GM18519 (cell line): ENCODE results near the gene CLDN14.

Source experiments
- ATAC-seq: cut with Tn5 transposase; IDR thresholded peaks from one replicate; pipeline ENCODE4 v1.9.1; 2021; ENCODE audit warnings: mild to moderate bottlenecking, moderate library complexity; ENCODE audit not compliant: unreplicated experiment, low FRiP score

Gene CLDN14, protein sequence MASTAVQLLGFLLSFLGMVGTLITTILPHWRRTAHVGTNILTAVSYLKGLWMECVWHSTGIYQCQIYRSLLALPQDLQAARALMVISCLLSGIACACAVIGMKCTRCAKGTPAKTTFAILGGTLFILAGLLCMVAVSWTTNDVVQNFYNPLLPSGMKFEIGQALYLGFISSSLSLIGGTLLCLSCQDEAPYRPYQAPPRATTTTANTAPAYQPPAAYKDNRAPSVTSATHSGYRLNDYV

DNA sequence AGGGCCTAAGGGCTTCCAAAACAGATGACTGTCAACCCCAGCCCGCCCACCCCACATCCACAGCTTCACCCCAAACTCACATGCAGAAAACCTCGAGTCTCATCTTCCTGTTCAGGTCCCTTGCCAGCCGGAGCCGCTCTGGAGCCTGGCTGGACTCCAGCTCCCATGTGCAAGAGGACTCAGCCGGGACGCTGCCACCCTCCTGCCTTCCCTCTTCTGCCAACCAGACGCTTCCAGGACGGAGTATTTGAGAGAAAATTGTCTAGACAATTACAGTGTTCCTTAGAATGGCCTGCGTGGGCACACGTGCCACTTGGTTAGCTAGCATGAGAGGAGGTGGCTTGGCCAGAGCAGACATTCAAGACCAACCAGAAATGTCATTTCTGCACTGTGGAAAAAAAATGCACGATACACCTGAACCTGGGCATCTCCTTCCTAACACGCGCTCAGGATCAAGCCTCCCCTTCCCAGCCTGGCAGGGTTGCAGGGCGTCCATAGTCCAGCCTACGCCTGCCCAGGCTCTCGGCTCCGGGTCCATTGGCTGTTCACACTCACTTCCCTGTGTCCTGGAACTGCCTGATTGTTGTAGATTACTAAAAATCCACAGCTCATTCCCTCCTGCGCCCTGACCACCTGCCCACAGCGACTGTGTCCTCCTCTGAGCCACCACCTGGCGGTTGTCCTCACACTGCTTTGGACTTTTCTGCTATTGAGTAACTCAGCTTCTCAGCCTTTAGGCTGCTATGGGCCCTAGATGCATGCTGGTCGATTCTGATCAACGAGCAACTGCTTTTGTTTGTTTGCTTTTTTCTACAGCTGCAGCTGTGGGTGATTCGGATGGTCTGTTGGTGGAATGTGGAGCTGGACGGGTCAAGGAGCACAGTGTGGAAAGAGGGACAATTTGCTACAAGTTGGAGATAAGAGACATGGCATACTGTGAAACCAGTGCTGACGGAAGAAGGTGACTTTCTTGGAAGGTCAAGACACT lies at the start of gene CLDN14:
Gene CLDN14 (minus strand): TSS at position 708 of the 988 bp plus-strand sequence. CDS start 18,427 bp downstream, outside the sequence.
- no peak for ATAC-seq

DNA sequence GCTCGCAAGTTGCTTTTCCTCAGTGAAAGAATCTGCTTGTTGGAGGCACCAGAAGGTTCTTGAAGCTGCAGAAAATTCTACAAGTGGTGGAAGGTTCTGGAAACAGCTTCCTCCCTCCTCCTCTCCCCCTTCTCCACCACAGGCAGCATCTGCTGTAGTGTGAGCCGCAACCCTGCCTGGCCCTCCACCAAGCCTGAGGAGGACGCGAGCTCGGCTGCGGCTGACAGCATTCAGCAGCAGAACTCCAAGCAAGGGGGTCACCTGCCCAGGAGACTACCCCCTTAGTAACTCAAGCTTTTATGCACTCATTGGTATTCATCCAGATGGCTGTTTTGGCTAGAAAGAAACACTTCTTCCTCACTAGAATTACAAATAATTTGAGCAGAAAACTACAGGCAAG lies 48.8 kb upstream of the CLDN14 start:
- no peak for ATAC-seq

DNA sequence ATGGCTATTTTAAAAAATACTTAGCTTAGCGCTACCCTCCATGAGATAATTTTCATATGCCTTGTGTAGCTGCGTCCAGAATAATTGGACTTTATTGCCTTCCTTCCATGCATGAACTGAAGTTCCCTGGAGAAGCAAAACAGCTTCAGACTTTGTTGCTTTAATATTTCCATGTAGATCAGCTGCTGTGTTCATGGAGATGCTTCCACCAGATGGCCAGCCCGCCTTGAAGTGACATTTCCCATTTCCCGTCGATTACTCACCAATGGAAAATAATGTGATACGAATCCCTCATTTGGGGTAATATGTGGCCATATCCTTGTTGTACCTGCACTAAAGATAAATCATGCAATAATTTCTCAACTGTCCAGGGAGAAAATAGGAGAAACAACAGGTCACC lies 47.4 kb upstream of the CLDN14 start:
- ATAC-seq, result no peak

DNA sequence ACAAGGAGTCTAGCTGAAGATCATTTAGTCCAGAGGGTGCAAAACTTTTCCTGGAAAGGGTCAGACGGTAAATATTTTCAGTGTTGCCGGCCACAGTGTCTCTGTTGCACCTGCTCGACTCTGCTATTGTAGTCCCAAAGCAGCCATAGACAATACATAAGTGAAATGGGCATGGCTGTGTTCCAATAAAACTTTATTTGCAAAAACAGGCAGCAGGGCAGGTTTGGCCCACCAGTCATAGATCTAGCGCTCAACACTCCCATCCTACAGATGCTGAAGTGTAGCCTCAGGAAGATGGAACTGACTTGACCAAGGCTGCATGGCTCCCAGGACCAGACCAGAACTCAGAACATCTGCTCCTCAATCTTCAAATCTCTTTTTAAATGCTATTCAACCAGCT lies 46.2 kb upstream of the CLDN14 start:
- ATAC-seq, result no peak

DNA sequence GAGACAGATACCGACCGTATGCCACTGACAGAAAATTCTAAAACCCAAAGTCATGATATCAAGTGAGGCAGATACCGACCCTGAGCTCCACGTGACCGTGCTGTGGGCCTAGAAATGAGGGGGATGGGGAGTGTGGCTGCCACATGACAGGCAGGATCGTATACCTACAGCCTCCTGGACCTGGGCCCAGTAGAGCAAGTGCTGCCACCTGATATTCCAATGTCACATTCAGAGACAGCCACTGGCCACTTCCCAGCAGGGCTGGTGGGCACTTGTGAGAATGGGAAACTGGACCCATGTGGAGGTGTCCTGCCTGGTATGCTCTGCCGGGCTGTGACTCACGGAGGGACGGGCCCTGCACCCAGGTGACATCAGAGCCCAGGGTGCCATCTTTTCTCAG lies 44.6 kb upstream of the CLDN14 start:
- no peak for ATAC-seq

DNA sequence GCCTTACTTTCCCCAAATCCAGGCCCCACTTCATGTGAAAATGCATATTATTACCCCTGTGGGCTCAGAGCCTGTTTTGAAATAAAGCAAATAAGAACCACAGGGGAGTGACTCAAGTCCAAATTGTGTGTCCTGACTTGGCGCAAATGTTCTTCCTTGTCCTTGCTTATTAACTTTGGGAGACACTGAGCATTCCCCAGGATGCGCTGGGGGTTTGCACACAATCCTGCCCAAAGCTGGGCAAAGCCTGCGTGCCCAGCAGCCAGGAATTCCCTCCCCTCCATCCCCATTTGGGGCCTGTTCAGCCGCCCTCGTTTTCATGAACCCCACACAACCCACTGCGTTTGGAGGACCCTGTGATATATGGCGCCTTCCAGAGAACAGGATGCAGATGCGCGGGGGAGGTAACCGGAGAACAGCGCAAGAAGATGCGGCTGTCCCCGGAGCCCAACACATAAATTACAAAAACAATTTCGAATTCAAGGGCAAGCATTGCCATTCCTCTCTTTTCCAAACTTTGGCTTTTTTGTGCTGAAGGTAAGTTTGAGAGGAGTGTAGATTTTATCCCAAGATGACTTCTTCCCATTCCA lies 42.4 kb upstream of the CLDN14 start:
- no peak for ATAC-seq

DNA sequence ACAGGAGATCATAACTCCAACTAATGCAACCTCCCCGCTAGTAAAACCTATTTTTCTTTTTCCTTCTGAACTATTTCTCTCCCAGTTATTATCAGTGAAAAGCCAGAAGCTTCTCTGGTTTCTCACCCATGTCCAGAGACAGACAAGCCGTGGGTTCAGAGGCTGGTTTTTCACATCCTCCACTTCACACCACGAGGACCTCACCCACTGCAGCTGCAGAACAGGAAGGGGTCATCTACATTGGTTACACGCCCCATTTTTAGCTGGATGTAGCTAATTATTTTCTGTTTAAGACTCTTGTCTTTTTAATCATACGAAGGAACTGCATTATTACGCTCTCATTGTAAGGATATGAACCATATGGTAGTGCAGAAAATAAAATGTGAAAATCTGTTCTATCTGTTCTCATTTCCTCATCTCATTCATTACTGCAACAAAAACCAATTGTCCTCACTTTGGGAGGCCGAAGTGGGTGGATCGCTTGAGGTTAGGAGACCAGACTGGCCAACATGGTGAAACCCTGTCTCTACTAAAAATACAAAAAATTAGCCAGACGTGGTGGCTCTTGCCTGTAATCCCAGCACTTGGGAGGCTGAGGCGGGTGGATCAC lies 39.1 kb upstream of the CLDN14 start:
- ATAC-seq, result no peak

DNA sequence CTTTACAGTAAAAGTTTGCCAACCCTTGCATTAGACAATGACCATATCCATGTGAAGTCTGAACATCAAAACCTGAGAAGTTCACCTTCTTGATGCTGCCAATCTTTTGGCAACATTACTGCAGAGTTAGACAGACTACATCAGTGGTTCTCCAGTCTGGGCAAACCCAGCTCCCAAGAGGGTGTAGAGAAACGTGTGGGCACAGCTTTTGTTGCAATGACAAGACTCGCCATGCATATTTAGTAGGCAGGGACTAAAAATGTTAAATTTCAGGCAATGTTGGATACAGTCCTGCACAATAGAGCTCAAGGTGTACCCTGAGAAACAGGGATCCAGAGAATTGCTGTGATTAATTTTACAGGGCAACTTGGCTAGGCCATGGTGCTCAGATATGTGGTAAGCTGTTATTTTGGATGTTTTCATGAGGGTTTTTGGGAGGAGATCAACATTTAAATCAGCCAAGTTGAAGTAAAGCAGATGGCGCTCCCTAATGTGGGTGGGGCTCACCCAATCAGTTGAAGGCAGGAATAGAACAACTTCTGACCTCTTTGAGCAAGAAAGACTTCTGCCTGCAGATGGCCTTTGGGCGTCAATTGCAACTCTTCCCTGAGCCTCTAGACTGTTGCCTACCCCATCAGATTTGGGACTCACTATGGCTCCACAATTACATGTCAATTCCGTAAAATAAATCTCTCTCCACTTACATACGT lies 37.6 kb upstream of the CLDN14 start:
- ATAC-seq, result no peak

DNA sequence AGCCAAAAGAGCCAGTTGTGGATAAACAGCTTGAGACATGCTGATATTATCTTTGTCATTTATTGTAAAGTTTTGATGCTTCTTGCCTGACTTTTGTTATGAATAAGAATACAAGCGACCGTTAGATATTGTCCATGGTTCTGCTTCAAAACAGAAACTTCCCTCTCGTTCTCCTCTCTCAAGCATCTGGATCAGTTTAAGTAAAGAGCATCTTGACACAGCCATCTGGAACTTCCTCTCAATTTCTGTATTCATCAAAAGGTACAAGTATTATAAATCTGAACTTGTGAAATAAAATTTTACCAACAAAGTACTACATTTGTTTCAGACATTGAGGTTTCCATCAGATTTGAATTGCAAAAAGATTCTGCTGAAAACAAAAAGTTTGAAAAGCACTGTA lies 36.4 kb upstream of the CLDN14 start:
- ATAC-seq, result no peak

DNA sequence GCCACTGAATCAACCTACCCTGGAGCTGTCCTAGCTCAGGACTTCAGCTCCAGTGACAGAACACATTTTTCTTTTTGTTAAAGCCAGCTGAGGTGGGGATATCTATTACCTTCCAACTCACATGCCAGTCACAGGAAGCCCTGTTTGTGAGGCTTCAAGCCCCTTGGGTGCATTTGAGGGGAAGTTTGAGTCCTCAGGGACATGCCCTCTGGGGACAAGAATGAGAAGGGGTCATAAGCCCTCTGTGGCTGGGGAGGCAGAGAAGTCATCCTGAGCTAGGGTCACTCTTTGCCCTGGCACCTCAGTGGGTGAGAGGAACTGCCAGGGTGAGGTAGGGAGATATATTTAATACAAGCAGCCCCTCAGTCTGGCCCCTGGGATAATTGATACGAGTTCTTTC lies 33.5 kb upstream of the CLDN14 start:
- no peak for ATAC-seq

DNA sequence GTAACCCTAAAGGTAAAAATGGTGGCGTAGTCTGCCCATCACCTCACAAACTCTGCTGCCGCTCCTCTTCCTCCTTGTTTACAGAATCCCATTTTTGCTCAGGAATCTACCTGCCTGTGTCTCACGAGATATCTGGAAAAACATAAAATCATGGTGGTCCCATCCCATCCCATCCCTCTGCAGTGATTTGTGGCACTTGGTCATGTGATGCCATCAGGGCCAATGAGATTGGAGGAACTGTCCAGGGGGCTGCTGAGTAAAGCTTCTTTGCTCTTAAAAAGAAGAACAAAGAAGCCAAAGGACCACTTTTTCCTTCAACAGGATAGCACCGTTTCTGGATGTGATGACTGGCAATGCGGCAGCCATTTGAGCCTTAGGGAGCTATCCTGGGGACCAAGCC lies 33.0 kb upstream of the CLDN14 start:
- ATAC-seq, result no peak

DNA sequence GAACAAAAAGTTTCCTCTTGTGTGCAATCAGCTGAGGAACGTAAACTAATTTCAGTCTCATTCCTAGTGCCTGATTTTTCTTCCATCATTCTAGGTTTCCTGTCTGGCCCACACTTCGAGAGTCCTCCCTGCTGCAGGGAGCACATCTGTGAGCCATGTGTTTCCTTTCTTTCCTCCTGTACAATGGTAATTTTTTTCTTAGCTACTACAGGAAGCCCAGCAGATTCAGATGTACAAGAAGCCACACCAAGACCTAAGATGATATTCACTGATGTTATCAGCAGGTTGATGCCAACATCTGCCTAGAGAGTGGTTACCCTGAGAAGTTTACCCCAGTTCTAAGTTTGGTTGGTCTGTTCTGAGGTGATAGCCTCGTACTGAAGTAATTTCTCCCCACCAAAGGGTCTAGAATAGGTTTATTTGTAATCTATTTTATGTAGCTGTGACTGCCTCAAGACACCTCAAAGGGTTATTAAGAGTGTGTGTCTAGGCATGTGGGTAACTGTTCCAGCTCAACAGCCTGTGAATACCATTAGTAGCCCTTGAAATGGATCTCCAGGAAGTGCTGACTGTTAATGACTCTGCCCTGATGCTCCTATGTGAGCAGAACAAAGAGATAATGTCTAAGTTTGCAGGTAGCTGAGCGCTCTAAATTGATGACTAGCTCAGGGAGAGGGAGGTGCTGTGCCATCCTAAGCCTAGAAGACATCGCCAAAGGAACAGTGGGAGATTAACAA lies 31.7 kb upstream of the CLDN14 start:
- no peak for ATAC-seq

DNA sequence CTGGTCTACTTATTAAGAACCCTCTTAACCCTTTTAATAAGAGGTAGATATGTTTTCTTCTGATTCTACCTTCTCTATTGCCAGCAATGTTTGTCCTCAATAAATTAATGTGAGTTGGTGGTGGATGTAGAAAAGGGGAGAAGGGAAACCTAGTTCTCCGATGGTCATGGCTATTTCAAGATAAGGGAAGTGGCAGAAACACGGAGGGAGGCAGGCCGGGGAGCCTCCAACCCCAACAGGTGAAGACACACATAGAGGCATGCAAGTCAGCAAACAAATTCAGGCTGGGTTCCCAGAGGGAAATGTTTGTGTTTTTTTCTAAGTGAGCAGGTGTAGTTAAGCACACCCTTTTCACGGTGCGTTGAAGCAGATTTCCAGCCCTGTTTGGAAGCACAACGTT lies 31.0 kb upstream of the CLDN14 start:
- no peak for ATAC-seq

DNA sequence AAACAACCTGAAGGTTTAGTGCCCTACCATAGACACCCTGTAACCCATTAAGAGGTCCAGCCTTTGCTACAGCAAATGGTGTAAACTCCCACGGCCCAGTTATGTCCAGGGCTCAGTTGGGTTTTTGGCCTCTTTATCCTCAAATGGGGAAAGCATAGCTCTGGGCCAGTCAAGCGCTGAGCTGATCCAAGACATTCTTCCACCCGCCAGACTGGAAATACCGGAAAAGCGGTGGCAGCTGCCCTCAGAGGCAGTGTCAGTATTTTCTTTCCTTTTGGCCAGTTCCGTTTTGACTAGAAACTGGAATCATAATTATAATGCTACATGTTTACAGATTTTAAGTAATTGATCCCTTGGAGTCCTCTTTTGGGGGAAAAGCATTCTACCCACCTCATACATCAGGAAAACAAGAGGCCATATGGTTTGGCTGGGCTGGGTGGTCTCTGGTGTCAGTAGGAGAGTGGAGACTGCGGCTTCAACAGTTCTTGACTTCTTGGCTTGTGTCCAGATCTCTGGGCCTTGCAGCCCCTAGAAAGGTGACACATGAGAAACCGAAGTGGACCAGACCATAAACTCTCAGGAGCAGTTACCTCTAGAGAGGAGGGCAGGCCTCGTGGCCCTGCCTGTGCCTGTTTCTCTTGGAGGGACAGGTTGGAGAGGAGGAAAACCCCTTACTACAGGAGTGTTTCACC lies 30.2 kb upstream of the CLDN14 start:
- no peak for ATAC-seq

DNA sequence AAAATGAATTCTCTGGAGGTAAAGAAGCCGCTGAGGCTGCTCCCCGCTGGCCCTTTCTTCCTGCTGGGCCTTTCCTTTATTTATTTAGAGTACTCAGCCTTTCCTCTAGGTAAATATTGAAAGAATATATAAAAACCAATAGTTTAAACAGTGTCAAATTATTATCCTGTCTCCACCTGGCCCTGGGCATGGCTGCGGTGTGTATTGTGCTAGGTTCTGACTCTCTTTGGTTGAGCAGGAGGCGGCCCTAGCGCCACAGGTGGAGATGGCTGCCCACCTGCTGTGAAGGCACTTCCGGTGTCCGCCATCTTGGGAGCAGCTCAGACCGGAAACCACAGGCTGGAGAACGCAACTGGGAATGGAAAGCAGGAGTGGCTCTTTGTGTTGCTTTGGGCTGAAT lies 29.0 kb upstream of the CLDN14 start:
- no peak for ATAC-seq

DNA sequence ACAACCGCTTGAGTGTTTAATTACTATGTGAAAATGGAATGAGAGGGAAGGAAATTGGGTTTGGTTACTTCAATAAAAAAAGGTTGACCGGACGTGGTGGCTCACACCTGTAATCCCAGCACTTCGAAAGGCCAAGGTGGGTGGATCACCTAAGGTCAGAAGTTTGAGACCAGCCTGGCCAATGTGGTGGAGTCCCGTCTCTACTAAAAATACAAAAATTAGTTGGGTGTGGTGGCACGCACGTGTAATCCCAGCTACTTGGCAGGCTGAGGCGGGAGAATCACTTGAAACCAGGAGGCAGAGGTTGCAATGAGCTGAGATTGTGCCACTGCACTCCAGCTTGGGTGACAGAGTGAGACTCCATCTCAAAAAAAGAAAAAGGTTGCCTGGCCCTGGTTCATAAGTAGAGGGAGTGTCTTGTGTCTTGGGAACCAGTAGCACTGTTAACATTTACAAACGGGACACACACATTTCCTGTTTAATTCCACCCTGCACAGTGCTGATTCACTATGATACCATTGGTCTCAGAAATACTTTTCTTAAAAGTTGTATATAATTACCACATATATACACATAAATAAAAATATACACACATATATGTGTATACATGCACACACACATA lies 27.6 kb upstream of the CLDN14 start:
- ATAC-seq, result no peak

DNA sequence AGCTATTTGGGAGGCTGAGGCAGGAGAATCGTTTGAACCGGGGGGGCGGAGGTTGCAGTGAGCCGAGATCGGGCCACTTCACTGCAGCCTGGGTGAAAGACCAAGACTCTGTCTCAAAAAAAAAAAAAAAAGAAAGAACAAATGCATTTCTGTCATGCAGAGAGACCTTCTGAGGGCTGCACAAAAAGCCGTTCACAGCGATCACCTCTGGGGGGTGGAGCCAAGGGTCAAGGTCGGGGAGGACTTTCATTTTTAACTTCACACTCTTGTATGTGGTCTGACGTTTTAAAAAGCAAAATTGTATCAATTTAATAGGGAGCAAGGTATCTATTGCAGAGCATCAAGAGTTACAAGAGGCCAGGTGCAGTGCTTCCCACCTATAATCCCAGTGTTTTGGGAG lies 26.6 kb upstream of the CLDN14 start:
- ATAC-seq, result no peak
